Measurements from ENCODE around the gene RNF222. TPM values are rescaled to one million over a fixed set of nuclear protein-coding genes. Genes with fewer than 3 reads are reported as not detected.
"Not testable (repeated sequence)": the region's sequence is repeated elsewhere in the genome, so short reads cannot be mapped to it uniquely, and the experiment has no call there.

Gene RNF222
- polyA plus RNA-seq, 1 experiment: not detected

- DNase-seq (ENCODE audit: low read depth, low spot score): no peak
- Histone ChIP-seq H3K9me3 (ENCODE audit: control insufficient read depth, insufficient read depth, low read length) (no peaks in the 10 kb centered on the region), H3K4me3 (ENCODE audit: low read depth, low read length) (peak overlapping the region; percentile 82), H3K27me3 (ENCODE audit: control insufficient read depth, insufficient read depth, low read length) (no peaks in the 10 kb centered on the region), H3K27ac (ENCODE audit: low read depth, low read length) (peak overlapping the region; percentile 52)
- POLR2A ChIA-PET: interaction anchor here (0.7 kb wide), 1 partner anchor 19 kb away, joined by 7 read pairs; no protein-coding TSS in a partner anchor
- CTCF ChIA-PET: interaction anchor here (0.6 to 1.0 kb wide), 2 partner anchors 82 to 134 kb away, joined by 3 to 4 read pairs; partner anchors contain the start of gene CTC1
- TF ChIP-seq, protein P1, sequence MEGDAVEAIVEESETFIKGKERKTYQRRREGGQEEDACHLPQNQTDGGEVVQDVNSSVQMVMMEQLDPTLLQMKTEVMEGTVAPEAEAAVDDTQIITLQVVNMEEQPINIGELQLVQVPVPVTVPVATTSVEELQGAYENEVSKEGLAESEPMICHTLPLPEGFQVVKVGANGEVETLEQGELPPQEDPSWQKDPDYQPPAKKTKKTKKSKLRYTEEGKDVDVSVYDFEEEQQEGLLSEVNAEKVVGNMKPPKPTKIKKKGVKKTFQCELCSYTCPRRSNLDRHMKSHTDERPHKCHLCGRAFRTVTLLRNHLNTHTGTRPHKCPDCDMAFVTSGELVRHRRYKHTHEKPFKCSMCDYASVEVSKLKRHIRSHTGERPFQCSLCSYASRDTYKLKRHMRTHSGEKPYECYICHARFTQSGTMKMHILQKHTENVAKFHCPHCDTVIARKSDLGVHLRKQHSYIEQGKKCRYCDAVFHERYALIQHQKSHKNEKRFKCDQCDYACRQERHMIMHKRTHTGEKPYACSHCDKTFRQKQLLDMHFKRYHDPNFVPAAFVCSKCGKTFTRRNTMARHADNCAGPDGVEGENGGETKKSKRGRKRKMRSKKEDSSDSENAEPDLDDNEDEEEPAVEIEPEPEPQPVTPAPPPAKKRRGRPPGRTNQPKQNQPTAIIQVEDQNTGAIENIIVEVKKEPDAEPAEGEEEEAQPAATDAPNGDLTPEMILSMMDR (IDR thresholded peaks at IDR 0.05; ENCODE audit: low read depth, low read length): no peak; the same call in 1 of the 2 replicates
Observed at GRCh38 chr17:8382052-8382879, 15.4 kb downstream of the RNF222 start.

DNA sequence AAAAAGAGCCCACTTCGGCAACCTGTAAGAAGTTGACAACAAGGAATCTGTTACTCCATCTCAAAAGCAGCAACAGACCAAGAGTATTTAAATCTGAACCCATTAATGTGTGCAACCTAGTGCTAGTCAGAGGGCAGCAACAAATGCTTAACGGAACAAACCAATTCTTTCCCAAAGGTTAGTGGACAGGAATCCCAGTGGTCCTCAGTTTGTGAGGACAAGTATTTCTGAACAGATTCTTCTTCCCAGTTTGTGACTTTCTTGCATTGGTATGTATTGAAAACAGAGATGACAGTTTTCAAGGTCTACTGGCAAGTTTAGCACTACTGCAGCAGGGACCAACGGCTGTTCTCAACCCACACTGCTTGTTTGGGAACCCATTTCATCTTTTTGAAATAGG lies 17.6 kb downstream of the RNF222 start:
- TF ChIP-seq, protein P1 (IDR thresholded peaks at IDR 0.05; ENCODE audit: low read depth, low read length): no peak
- no peaks in the 10 kb centered on the region; the same call in 1 of the 2 replicates for H3K9me3 ChIP-seq (ENCODE audit: control insufficient read depth, insufficient read depth, low read length)
- ChIA-PET POLR2A (no interaction called here), CTCF (no interaction called here)
- no peak overlapping the region for H3K27ac ChIP-seq (ENCODE audit: low read depth, low read length)
- no peaks in the 10 kb centered on the region for H3K27me3 ChIP-seq (ENCODE audit: control insufficient read depth, insufficient read depth, low read length)
- no peak overlapping the region for H3K4me3 ChIP-seq (ENCODE audit: low read depth, low read length)
- DNase-seq (ENCODE audit: low read depth, low spot score): no peak

- CTCF ChIA-PET; H3K4me3 ChIP-seq (ENCODE audit: low read depth, low read length); POLR2A ChIA-PET; H3K27ac ChIP-seq (ENCODE audit: low read depth, low read length); H3K9me3 ChIP-seq (ENCODE audit: control insufficient read depth, insufficient read depth, low read length); H3K27me3 ChIP-seq (ENCODE audit: control insufficient read depth, insufficient read depth, low read length); DNase-seq (ENCODE audit: low read depth, low spot score): not testable (repeated sequence)
Observed at GRCh38 chr17:8378117-8378516, 19.5 kb downstream of the RNF222 start.

DNA sequence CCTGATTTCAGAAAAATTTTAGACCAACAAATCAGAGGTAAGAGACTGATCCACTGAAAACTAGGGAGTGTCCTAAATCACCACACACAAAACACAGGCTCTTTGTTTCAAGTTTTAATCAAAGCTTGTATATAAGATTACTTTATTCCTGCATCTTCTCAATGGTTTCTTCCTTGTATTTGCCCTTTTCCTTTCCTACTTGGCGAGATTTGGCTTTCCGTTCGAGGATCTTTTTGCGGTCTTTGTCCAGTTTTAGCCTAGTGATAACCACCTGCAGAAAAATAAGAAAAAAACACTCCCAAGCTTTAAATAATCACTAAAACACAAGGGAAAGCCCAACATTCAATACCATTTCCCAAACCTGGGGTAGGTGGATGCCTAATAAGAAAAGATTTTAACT lies 20.2 kb downstream of the RNF222 start:
- TF ChIP-seq, protein P1 (IDR thresholded peaks at IDR 0.05; ENCODE audit: low read depth, low read length): no peak
- ChIA-PET CTCF (interaction anchor here (0.9 to 2.0 kb wide), 6 partner anchors 15 to 273 kb away, joined by 3 to 11 read pairs (median 4); no protein-coding TSS in a partner anchor), POLR2A (interaction anchor here (0.8 to 1.0 kb wide), 2 partner anchors 20 to 129 kb away, joined by 3 to 4 read pairs; partner anchors contain the start of gene CTC1)
- Histone ChIP-seq H3K27ac (ENCODE audit: low read depth, low read length) (no peak overlapping the region), H3K9me3 (ENCODE audit: control insufficient read depth, insufficient read depth, low read length) (no peaks in the 10 kb centered on the region; the same call in 1 of the 2 replicates), H3K4me3 (ENCODE audit: low read depth, low read length) (no peak overlapping the region), H3K27me3 (ENCODE audit: control insufficient read depth, insufficient read depth, low read length) (no peaks in the 10 kb centered on the region)
- no peak for DNase-seq (ENCODE audit: low read depth, low spot score)

DNA sequence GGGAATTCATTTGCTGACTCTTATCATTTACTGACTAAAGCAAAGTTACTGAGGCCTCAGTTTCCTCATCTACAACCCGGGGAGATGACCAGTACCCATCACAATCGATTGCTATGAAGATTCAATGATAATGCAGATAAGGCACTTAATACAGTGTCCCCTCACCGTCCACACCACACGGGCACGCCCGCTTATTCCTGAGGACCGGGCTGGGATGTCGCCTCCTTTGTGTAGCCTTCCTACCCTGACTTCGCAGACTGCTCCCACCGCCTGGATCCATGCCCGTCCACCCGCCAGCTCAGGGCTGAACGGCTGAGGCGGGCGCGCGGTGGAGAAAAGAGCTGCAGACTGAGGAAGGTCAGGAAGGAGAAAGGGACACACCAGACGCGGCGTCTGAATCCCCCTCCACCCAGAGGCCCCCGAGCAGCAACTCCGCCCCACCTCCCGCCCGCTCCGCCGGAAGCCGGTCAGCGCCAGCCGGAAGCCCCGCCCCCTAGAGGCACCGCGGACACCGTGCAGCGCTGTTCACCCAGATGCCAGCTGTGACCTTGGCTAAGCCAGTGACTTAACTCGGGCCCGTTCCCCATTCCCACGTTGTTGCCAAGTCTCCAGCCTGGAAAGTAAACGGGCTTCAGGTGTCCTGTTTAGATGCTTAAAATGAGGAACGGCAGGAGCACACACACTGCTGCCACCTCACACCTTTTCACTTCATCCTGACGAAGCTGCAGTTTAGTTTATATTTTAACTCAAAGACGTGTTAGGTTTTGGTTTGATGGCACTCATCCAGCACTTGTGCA lies 21.2 kb downstream of the RNF222 start, which contains the start of gene KRABD2:
KRABD2 (minus strand) TSS at position 434 of the 797 bp plus-strand sequence.
- ChIA-PET CTCF (interaction anchor here (0.7 to 2.0 kb wide), 9 partner anchors 14 to 274 kb away, joined by 3 to 11 read pairs (median 4); no protein-coding TSS in a partner anchor), POLR2A (interaction anchor here (0.5 to 1.6 kb wide), 7 partner anchors 9 to 254 kb away, joined by 3 to 6 read pairs (median 3); partner anchors contain the start of genes CTC1, MYH10 and SLC25A35)
- Histone ChIP-seq H3K9me3 (ENCODE audit: control insufficient read depth, insufficient read depth, low read length) (no peaks in the 10 kb centered on the region; the same call in 1 of the 2 replicates), H3K27ac (ENCODE audit: low read depth, low read length) (peak within 1 kb of the TSS; percentile 65), H3K4me3 (ENCODE audit: low read depth, low read length) (peak within 1 kb of the TSS; percentile 83), H3K27me3 (ENCODE audit: control insufficient read depth, insufficient read depth, low read length) (no peaks in the 10 kb centered on the region)
- peak; percentile 55 for DNase-seq (ENCODE audit: low read depth, low spot score)
- TF ChIP-seq, protein P1 (IDR thresholded peaks at IDR 0.05; ENCODE audit: low read depth, low read length): peak; percentile 60

Measured in AG04450 (cell line).